ENCODE measurements around the gene IRS4.
A peak's percentile ranks its signal among the peaks of the same experiment; 100 is the strongest.

IRS4 gene

DNA sequence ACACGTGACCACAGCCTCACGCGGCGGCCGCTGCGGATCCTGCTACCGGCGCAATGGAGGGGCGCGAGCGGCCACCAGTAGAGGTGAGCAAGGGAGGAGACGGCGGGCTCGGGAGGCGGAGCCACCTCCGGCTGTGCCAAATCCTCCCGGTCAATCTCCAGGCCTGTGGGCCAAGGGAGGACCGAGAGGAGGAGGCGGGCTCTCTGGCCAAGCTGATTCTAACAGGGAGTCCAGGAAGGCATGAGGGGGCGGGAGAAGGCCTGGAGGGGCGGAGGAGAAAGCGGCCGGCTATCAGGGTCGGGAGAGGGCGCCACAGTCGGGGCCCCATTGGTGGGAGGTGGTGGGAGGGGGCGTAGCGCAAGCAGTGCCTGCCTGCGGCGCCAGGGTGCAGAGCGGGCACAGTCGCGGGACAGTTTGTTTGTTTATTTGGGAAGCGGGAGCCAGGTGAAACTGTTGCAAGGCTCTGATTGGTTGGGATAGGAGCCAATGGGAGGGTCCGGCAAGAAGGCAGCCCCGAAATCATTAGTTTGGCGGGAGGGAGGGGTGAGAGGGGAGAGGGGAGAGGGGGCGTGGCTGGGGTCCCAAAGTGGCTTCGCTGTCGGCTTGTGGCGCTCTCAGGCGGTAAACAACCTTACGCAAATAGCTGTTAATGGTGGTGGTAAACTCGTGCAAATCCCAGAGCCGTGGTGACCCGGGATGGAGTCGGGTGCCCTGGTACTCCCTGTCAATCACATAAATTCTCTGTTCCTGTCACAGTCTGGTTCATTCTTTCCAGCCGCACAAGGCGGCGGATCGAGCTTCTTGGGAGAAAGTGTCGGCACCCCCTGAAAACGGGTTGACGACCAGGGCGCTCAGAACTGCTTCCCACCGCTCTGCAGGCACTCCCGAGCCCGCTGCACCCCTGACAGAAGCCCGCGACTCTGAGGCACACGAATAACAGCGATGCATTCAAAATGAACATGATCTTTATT lies at the start of gene IRS4:
Gene IRS4, minus strand, starts transcription at position 55 of the 971 bp plus-strand sequence.
- DNase-seq (ENCODE audit: low read depth), result peak; percentile 6
- TF ChIP-seq, protein P1, sequence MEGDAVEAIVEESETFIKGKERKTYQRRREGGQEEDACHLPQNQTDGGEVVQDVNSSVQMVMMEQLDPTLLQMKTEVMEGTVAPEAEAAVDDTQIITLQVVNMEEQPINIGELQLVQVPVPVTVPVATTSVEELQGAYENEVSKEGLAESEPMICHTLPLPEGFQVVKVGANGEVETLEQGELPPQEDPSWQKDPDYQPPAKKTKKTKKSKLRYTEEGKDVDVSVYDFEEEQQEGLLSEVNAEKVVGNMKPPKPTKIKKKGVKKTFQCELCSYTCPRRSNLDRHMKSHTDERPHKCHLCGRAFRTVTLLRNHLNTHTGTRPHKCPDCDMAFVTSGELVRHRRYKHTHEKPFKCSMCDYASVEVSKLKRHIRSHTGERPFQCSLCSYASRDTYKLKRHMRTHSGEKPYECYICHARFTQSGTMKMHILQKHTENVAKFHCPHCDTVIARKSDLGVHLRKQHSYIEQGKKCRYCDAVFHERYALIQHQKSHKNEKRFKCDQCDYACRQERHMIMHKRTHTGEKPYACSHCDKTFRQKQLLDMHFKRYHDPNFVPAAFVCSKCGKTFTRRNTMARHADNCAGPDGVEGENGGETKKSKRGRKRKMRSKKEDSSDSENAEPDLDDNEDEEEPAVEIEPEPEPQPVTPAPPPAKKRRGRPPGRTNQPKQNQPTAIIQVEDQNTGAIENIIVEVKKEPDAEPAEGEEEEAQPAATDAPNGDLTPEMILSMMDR (IDR thresholded peaks at IDR 0.05; ENCODE audit: control insufficient read depth, extremely low read depth, insufficient read depth), result 0 out of 2 replicates have a peak, but pooled peaks have one; percentile 11
- H3K4me3 ChIP-seq (ENCODE audit: low read depth, low read length), result peak within 1 kb of the TSS; percentile 45

GRCh38 chrX:108772549-108772948 lies 36.2 kb upstream of the IRS4 start:
- H3K4me3 ChIP-seq (ENCODE audit: low read depth, low read length), result no peak overlapping the region
- TF ChIP-seq, protein P1 (IDR thresholded peaks at IDR 0.05; ENCODE audit: control insufficient read depth, extremely low read depth, insufficient read depth), result no peak
- no peak for DNase-seq (ENCODE audit: low read depth)

DNA sequence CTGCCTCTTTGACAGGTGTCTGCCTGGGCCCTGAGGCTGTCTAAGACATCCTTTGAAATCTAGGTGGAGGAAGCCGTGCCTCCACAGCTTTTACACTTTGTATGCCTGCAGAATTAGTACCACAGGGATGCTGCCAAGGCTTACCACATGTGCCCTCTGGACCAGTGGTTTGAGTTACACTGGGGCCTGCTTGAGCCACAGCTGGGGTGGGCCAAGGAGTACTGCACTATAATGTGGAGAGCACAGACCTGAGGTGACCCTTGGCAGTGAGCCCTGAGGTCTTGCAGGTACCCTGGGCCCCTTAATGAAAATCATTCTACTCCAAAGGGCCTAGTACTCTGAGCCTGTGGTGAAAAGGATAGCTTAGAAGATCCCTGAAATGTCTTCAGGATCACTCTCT lies 27.2 kb upstream of the IRS4 start:
- no peak overlapping the region for H3K4me3 ChIP-seq (ENCODE audit: low read depth, low read length)

GRCh38 chrX:108740299-108740774 lies 4.0 kb upstream of the IRS4 start:
- no peak for DNase-seq (ENCODE audit: low read depth)
- H3K4me3 ChIP-seq (ENCODE audit: low read depth, low read length), result no peak overlapping the region
- TF ChIP-seq, protein P1 (IDR thresholded peaks at IDR 0.05; ENCODE audit: control insufficient read depth, extremely low read depth, insufficient read depth), result no peak

More for the DNA sequence above, 27.2 kb upstream of the IRS4 start:
- TF ChIP-seq, protein P1 (IDR thresholded peaks at IDR 0.05; ENCODE audit: control insufficient read depth, extremely low read depth, insufficient read depth), result no peak
- no peak for DNase-seq (ENCODE audit: low read depth)

- DNase-seq (ENCODE audit: low read depth), result no peak
- no peak overlapping the region for H3K4me3 ChIP-seq (ENCODE audit: low read depth, low read length)
- TF ChIP-seq, protein P1 (IDR thresholded peaks at IDR 0.05; ENCODE audit: control insufficient read depth, extremely low read depth, insufficient read depth), result no peak
Observed at GRCh38 chrX:108737754-108738153, 1.4 kb upstream of the IRS4 start.

DNA sequence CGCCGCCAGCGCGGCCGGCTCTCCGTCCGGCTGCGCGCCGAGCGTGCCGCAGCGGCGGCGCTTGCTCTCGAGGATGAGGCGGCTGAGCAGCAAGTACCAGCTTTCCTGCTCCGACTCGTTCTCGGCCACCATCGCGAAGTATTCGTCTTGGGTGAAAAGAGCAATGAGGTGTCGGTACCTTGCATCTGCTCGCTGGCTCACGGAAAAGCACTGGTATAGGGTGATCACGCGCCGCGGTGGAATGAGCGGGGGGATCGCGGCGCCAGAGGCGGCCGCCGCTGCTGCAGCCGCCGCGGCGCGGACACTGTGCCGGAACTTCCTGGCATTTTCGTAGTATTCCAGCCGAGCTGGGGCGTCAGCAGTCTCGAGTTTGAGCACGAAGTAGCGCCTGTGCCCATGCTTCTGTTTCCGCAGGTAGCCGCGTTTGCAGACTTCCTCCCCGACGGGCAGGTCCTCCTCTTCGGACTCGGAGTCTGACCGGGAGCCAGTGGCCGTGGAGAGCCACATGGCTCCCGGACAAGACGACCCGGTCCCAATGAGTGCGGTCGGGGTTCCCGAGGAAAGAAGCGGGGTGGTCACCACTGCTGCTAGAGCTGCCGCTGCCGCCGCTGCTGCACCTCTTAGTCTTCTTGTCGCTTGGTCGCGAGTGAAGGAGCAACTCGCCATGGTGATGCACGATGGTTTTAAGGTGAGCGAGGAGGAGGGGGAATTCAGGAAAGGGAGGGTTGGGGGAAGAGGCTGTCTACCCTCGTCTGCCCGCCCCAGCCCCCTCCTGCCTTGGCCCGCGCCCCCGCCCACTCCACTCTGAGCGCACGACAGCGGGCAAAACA lies 469 bp downstream of the IRS4 start:
- DNase-seq (ENCODE audit: low read depth), result no peak
- peak overlapping the region; percentile 45 for H3K4me3 ChIP-seq (ENCODE audit: low read depth, low read length)
- TF ChIP-seq, protein P1 (IDR thresholded peaks at IDR 0.05; ENCODE audit: control insufficient read depth, extremely low read depth, insufficient read depth), result no peak

Data from LNCaP clone FGC (cell line).